Hepatocyte (in vitro differentiated cells): ENCODE measurements around the gene PDSS2. TPM values are rescaled to one million over a fixed set of nuclear protein-coding genes. Genes with fewer than 3 reads are reported as not detected.

Experiments
- DNase-seq: peaks from one replicate; pipeline ENCODE4 v3.0.0-alpha.2; 2016; ENCODE audit warnings: low spot score
- H2AFZ ChIP-seq: fragments of 200-600 bp; sonication (generic); 2 replicates; pipeline ENCODE4 v1.6.0; 2016; ENCODE audit warnings: antibody characterized with exemption, mild to moderate bottlenecking
- H3K27ac ChIP-seq: fragments of 200-600 bp; sonication (generic); 2 replicates; pipeline ENCODE4 v1.5.1; 2016; ENCODE audit warnings: mild to moderate bottlenecking
- H3K27me3 ChIP-seq: fragments of 200-600 bp; sonication (generic); 2 replicates; pipeline ENCODE4 v1.6.1; 2016
- H3K36me3 ChIP-seq: fragments of 200-600 bp; sonication (generic); replicated peaks from 2 replicates; pipeline ENCODE4 v1.5.1; 2016; ENCODE audit warnings: low read depth; ENCODE audit not compliant: insufficient read depth
- H3K4me1 ChIP-seq: fragments of 200-600 bp; sonication (generic); 2 replicates; pipeline ENCODE4 v1.5.1; 2016; ENCODE audit warnings: mild to moderate bottlenecking, moderate library complexity; ENCODE audit not compliant: insufficient read depth
- H3K4me2 ChIP-seq: fragments of 200-600 bp; sonication (generic); 2 replicates; pipeline ENCODE4 v1.6.0; 2016
- H3K4me3 ChIP-seq: fragments of 200-600 bp; sonication (generic); 2 replicates; pipeline ENCODE4 v1.5.1; 2016; ENCODE audit warnings: mild to moderate bottlenecking
- H3K79me2 ChIP-seq: fragments of 200-600 bp; sonication (generic); 2 replicates; pipeline ENCODE4 v1.6.0; 2017; ENCODE audit warnings: mild to moderate bottlenecking
- H3K9me2 ChIP-seq: fragments of 200-600 bp; sonication (generic); replicated peaks from 2 replicates; pipeline ENCODE4 v1.6.0; 2017; ENCODE audit warnings: mild to moderate bottlenecking; ENCODE audit not compliant: insufficient read depth
- H3K9me3 ChIP-seq: fragments of 200-600 bp; sonication (generic); 2 replicates; pipeline ENCODE4 v1.5.1; 2016; ENCODE audit warnings: low read depth, mild to moderate bottlenecking
- H4K20me1 ChIP-seq: fragments of 200-600 bp; sonication (generic); 2 replicates; pipeline ENCODE4 v1.6.0; 2016; ENCODE audit warnings: mild to moderate bottlenecking; ENCODE audit not compliant: insufficient read depth, poor library complexity, severe bottlenecking
- EZH2 ChIP-seq: fragments of 200-600 bp; sonication (generic); IDR thresholded peaks from 2 replicates; pipeline ENCODE4 v1.6.1; 2016; ENCODE audit warnings: antibody characterized with exemption, mild to moderate bottlenecking, borderline replicate concordance
- EZH2phosphoT487 ChIP-seq: fragments of 200-600 bp; sonication (generic); IDR thresholded peaks from one replicate; pipeline ENCODE4 v1.6.1; 2018; ENCODE audit warnings: antibody characterized with exemption, mild to moderate bottlenecking, low read depth, moderate library complexity; ENCODE audit not compliant: unreplicated experiment, severe bottlenecking
- WGBS: methylation state at CpG from one replicate; pipeline ENCODE4 v1.1.6; 2016; ENCODE audit warnings: low lambda C conversion rate; ENCODE audit errors: missing lambda C conversion rate; 5-methylcytosine and 5-hydroxymethylcytosine counted together
- polyA plus RNA-seq: library from polyadenylated mRNA; unstranded; fragments of >200 nt; fragmentation: Nextera tagmentation; extraction: Ambion mirVana; gene quantifications from 2 replicates; pipeline ENCODE4 v1.2.1, GENCODE V29; 2016
- total RNA-seq: library from RNA; depleted of rRNA; stranded (reverse); fragments of >200 nt; gene quantifications from 2 replicates; pipeline ENCODE4 v1.2.3, GENCODE V29; 2014
- TF ChIP-seq, protein P1 (sequence below): fragments of 200-600 bp; sonication (generic); IDR thresholded peaks from 2 replicates; pipeline ENCODE4 v1.5.1; 2016; ENCODE audit warnings: antibody characterized with exemption, mild to moderate bottlenecking; ENCODE audit not compliant: poor library complexity

PDSS2 gene
- total and polyA plus RNA-seq, 2 experiments from 2014 or later, result 15.3 to 18.2 TPM

DNA sequence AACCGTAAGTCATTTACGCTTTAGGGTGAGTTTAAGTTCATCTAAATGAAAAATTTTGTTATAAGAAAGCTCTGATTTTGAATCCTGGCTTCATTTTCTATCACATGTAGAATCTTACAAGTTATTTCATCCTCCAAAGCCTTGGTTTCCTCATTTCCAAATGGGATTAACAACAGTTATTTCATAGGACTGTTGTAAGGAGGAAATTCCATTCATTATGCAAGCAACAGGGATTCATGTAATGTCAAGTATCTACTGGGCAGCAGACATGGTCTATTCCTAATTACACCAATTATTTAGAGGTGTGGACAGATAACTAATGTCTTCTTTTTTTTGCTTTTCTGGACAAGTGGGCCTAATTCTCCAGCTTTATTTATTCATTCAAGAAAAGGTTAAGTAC, 154.0 kb downstream of the PDSS2 start:
- no peak for DNase-seq
- TF ChIP-seq, protein P1, sequence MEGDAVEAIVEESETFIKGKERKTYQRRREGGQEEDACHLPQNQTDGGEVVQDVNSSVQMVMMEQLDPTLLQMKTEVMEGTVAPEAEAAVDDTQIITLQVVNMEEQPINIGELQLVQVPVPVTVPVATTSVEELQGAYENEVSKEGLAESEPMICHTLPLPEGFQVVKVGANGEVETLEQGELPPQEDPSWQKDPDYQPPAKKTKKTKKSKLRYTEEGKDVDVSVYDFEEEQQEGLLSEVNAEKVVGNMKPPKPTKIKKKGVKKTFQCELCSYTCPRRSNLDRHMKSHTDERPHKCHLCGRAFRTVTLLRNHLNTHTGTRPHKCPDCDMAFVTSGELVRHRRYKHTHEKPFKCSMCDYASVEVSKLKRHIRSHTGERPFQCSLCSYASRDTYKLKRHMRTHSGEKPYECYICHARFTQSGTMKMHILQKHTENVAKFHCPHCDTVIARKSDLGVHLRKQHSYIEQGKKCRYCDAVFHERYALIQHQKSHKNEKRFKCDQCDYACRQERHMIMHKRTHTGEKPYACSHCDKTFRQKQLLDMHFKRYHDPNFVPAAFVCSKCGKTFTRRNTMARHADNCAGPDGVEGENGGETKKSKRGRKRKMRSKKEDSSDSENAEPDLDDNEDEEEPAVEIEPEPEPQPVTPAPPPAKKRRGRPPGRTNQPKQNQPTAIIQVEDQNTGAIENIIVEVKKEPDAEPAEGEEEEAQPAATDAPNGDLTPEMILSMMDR, result no peak
- TF ChIP-seq EZH2 (no peak), EZH2phosphoT487 (no peak)
- no peaks in the 10 kb centered on the region for H3K4me1 ChIP-seq
- H3K36me3 ChIP-seq, result no peaks in the 10 kb centered on the region
- H3K9me3 ChIP-seq, result no peaks in the 10 kb centered on the region
- no peaks in the 10 kb centered on the region for H3K9me2 ChIP-seq
- H2AFZ ChIP-seq, result no peak overlapping the region
- H3K27me3 ChIP-seq, result no peaks in the 10 kb centered on the region
- H4K20me1 ChIP-seq, result no peaks in the 10 kb centered on the region
- no peak overlapping the region for H3K27ac ChIP-seq
- H3K79me2 ChIP-seq, result no peaks in the 10 kb centered on the region
- WGBS, result 97% methylated on average over 2 of the region's 2 CpGs
- H3K4me3 ChIP-seq, result no peak overlapping the region
- H3K4me2 ChIP-seq, result no peak overlapping the region

DNA sequence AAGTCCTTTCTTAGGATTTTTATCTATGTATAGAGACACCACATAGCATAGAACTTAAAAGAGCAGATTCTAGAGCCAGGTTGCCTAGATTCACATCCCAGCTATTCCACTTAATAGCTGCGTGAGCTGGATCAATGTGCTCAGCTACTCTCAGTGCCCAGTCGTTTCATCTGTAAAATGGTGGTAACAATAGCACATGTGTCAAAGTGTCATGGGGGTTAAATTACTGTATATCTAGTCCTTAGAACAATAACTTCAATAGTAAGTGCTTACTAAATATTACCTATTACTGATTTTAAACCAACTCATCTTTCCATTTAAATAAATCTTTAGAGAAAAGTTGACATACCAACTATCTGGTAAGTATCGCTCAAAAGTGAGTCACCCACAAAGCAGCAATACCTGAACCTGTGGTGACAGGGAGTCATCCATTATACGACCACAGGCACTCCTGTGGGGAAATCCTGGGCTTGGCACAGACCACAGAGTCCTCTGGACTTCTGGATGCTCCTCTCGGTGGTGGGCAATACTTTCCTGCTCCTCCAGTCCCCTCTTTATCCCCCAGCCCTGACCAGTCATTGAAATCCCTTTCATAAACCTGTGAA, 154.8 kb downstream of the PDSS2 start:
- TF ChIP-seq, protein P1, result no peak
- TF ChIP-seq EZH2phosphoT487 (no peak), EZH2 (no peak)
- H3K4me2 ChIP-seq, result no peak overlapping the region

DNA sequence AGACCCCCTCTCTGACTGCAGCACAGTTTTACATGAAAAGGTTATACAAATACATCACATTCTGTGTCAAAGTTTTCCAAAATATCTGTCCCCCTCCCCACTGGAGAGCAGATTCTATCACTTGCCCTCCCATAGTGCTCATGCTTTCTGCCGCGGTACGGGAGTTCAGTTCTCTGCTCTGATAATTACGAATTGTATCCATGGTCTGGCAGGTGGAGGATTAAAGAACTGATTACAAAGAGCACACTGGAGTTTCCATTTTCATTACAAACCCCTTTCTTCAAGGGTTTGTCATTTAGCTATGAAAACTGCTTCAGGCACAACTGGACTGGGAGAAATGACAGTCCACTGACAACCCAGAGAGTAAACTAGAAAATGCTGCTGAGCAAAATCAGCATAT, 166.0 kb downstream of the PDSS2 start:
- Histone ChIP-seq H3K27me3 (no peaks in the 10 kb centered on the region), H2AFZ (no peak overlapping the region), H3K36me3 (no peaks in the 10 kb centered on the region), H3K4me2 (peak overlapping the region; percentile 55), H4K20me1 (peaks cover 3% of the 10 kb centered on the region), H3K79me2 (no peaks in the 10 kb centered on the region), H3K9me3 (no peaks in the 10 kb centered on the region), H3K4me1 (no peaks in the 10 kb centered on the region), H3K4me3 (no peak overlapping the region), H3K27ac (no peak overlapping the region), H3K9me2 (no peaks in the 10 kb centered on the region)
- DNase-seq, result no peak
- WGBS, result 52% methylated on average over 4 of the region's 4 CpGs
- TF ChIP-seq, protein P1, result no peak
- TF ChIP-seq EZH2, result no peak
- TF ChIP-seq EZH2phosphoT487, result no peak

More for the DNA sequence above, 154.8 kb downstream of the PDSS2 start:
- 86% methylated on average over 5 of the region's 5 CpGs for WGBS
- H3K9me2 ChIP-seq, result no peaks in the 10 kb centered on the region
- H3K4me1 ChIP-seq, result no peaks in the 10 kb centered on the region
- H2AFZ ChIP-seq, result no peak overlapping the region
- H3K27me3 ChIP-seq, result no peaks in the 10 kb centered on the region
- H3K36me3 ChIP-seq, result no peaks in the 10 kb centered on the region
- H3K4me3 ChIP-seq, result no peak overlapping the region
- H3K27ac ChIP-seq, result no peak overlapping the region
- no peak for DNase-seq
- no peaks in the 10 kb centered on the region for H4K20me1 ChIP-seq
- no peaks in the 10 kb centered on the region for H3K9me3 ChIP-seq
- no peaks in the 10 kb centered on the region for H3K79me2 ChIP-seq
